Amygdala (tissue), 56 donors: ENCODE measurements around the gene EFCAB8.

ENCODE experiments used
- DNase-seq, 56 donors: peaks; one replicate each; lab custom pipeline; 2025; lab: John Stamatoyannopoulos, UW

The EFCAB8 gene, protein sequence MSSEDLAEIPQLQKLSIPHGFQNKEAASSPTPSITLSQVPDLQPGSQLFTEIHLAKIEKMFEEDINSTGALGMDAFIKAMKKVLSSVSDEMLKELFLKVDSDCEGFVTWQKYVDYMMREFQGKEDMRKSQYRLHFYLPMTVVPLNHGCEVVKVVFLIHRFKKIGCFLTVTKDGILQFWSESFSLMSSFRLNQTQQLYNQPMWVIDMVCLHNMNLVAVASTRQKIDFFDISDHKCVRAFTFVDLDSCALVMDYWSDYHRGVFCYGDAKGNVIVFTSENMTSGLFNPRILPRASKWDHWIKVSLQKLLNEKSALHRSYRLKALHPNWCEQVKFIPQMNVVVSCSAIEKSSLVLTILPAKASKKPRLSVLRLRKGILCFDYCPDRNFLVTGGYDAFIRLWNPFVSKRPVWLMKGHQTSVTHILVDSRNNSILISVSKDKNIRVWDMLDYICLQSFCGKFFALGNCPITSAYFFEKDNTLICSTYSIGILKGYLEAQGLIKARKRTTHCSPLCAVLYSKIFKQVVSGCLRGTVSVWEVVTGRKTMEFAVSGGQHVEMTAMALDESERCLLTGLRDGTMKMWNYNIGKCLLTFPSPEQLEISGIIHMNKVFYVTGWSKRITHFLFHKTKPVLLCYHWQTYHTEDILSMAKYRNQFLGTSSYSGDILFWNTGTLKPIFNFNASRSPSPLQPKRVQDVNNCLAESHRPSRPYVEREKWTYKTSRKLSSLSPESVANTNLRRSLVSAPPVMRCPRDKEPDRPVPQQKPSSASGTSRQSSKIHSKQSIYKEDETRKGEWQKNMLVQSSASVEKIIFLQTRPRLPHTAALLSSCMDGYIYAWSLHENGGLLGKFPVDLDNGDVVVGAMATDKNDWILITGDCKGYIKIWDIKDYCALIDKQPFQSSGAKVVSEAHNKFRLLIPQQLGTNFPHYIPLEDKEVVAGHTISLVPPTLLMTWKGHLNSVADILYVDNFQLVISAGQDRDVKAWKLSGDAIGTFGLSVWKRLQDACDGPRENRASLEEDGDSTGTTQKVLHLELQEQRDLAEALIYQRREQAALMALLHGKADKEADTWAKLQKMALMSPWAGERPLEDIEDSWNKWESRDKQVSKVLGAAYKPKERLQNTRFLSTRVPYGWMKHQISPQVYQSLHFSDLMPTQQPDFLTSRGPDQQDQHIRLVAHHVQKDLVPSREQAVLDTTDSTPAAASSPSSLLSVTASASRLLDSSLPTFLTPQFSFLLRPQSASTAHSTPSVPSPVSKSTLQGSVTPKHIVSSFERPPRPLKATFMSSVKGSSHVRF

DNA sequence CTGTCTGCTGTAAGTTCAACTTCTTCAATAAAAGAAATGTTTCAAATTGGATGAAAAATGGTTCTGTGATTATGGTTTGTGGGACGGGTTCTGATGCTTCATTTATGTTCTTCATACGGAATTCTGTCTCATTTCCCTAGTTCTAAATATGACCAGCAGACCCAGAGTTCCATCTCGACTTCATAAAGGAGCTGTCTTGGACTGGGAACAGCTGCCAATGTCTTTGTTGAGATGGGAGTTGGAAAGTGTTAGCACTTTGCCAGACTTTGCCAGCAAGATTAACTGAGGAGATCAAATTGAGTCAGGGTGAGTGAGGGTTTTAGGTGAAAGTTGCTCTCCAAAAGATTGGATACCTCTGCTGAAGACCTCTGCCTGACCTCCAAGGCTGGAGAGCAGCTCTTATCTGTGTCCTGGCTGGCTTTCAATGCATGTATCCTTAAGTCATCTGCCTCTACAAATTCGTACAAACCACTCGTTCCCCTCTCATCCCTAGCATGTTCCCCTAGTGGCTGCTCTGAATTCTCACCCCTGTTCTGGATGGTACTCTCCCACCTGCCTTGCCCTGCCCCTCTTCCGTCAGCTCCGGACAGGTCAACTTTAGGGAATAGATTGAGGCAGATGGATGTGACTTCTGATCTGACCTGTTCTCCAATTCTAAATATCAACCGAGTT lies at the start of gene EFCAB8:
EFCAB8 (plus strand) TSS at position 223 of the 672 bp plus-strand sequence. CDS start 4,870 bp downstream, outside the sequence.
- DNase-seq: no peak

DNA sequence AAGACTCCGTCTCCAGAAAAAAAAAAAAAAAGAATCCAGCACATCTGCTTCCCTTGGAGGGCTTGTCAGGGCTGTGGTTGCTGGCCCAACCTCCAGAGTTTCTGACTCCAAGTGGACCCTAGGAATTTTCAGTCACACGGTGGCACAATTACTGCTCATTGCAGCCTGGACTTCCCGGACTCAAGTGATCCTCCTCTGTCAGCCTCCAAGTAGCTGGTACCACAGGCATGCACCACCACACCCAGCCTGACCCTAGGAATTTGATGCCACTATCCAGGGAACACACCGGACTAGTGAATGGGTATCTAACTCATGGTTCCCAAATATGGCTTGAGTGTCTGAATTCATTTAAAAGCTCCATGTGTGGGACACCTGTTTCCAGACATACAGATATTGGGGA lies 48.8 kb upstream of the EFCAB8 start:
- no peak for DNase-seq

DNA sequence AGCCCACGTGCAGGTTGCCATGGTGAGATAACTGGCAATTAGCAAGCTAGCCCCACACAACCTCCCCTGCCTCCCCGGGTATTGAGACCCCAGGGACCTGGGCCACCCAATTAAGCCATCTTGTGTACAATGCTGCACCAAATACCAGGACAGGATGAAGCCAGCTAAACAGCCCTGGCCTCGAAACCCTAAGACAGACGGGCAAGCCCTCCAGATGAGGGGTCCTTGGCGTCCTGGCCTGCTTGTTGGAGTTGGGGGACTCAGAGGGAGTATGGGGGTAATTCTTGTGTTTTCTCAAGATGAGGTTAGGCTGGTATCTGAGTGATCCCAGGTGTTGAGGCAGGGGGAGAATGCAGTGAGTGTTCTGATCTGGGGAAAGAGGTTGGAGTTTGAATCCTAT lies 47.8 kb upstream of the EFCAB8 start:
- DNase-seq: no peak

DNA sequence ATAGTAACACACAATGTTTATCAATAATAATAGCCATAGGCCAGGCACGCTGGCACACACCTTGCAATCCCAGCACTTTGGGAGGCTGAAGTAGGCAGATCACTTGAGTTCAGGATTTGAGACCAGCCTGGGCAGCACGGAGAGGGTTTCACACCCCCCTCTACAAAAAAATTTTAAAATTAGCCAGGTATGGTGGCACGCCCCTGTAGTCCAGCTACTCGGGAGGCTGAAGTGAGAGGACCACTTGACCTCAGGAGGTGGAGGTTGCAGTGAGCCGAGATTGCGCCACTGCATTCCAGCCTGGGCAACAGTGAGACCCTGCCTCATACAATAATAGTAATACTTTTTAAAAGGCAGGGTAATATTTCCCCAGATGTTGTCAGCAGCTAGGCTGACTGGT lies 46.8 kb upstream of the EFCAB8 start:
- no peak for DNase-seq

DNA sequence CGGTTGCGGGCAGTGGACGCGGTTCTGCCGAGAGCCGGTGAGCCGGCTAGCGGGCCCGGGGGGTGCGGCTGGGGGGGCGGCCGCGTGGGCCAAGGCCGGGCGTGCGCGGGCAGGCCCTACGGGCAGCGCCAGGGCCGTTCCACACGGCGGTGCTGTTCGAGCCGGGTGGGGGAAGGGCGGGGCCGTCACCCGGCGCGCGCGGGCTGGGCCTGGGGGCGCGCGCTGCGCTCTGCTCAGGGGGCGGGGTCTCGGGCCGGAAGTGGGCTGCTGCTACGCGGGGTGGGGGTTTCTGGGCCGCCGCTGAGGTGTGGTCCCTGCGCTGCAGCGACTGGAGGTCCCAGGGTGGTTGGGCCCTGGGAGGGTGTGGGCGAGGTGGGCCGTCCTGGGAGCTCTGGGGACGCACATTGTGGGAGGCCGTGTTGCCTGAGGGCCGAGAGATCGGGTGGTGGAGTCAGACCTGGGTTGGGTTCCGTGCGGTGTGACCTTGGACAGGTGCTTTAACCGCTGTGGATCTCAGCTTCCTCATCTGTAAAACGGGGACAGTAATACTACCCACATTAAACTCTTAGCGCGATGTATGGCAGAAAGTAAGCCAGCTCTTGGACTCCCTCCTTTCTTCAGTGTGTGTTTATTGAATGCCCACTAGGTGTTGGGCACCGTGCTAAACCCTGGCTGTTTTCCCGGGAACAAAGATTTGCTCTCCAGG lies 38.6 kb upstream of the EFCAB8 start:
- peak in 19 of 56 donors; percentile 32 to 90 (median 71) for DNase-seq

DNA sequence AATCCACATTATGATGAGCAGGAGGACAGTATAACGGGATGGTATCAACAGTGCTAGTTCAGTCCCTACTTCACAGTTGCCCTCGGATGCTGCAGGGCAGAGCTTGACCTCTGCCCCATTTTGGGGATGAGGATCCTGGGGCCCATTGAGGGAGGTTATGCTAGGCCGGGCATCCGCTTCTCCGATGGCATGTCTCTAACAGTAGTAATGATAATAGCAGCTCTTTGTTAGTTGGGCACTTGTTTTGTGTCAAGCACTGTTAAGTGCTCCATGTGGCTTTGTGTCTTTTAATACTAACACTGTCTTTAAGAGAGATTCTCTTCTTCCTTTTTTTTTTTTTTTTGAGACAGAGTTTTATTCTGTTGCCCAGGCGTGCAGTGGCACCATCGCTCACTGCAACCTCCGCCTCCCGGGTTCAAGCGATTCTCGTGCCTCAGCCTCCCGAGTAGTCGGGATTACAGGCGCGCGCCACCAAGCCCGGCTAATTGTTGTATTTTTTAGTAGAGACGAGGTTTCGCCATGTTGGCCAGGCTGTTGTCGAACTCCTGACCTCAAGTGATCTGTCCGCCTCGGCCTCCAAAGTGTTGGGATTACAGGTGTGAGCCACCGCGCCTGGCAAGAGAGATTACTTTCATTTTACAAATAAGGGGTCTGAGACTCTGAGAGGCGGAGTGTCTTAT lies 37.9 kb upstream of the EFCAB8 start:
- peak in 6 of 56 donors; percentile 2 to 44 (median 26) for DNase-seq

DNA sequence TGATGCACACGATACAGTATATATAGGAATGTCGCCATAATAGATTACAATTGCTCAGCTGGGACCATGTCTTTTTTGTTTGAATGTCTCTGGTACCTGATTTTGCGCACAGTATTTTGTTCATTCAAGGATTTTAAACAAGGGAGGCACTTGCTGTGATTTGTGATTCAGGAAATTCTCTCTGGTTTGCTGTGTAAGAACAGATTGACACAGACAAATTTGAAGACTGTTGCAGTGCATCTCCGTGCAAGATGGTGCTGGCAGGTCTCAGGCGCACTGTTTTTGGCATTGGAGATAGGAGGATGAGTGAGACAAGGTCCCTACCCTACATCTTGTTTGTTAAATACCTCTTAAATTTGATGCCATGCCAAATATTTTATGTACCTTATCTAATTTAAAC lies 36.5 kb upstream of the EFCAB8 start:
- DNase-seq: no peak

DNA sequence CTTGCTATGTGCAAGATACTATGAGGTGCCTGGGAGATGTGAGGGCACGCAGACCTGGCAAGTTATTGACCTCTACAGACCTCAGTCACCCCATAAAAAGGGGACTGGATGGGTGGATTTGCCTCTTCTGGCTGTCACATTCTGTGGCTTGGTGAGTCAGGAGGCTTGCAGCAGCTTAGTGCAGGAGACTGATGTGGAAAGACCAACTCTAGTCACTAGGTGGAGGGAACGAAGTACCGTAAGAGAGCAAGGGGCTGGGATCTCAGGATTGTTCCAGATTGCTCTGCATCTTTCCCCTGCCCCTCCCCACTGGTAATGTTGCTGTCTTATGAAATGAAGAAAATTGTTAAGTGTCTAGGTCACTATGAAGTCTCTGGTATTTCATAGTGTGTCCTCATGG lies 35.6 kb upstream of the EFCAB8 start:
- peak in 1 of 56 donors; percentile 4 for DNase-seq

DNA sequence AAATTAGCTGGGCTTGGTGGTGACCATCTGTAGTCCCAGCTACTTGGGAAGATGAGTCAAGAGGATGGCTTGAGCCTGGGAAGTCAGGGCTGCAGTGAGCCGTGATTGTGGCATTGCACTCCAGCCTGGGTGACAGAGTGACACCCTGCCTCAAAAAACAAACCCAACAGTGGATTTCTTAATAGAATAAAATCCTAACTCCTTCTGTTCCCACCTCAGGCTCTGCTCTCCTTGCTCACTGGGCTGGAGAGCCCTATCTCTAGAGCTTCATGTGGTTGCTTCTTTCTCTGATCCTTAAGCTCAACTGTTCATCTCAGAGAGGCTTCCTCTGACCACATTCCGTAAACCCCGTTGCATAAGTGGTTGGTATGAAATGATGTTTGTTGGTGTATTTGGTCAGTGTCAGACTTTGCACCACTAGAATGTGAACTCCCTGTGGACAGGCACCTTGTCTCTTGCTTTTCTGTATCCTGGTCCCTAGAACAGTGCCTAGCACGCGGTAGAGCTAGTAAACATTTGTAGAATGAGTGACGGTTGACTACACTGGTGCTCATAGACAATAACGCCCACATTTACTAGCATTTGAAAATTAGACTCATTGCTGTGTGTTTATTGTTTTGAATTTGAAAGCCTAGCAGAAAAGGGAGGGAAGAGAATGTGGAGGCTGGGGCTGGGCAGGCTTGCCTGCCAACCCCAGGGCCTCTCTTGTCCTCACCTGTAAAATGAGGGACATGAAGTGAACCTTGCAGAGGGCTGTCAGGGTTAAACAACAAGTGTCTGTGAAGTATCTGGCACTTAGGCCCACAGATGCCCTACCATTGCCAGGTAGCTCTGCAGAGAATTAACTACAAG lies 34.8 kb upstream of the EFCAB8 start:
- no peak for DNase-seq

DNA sequence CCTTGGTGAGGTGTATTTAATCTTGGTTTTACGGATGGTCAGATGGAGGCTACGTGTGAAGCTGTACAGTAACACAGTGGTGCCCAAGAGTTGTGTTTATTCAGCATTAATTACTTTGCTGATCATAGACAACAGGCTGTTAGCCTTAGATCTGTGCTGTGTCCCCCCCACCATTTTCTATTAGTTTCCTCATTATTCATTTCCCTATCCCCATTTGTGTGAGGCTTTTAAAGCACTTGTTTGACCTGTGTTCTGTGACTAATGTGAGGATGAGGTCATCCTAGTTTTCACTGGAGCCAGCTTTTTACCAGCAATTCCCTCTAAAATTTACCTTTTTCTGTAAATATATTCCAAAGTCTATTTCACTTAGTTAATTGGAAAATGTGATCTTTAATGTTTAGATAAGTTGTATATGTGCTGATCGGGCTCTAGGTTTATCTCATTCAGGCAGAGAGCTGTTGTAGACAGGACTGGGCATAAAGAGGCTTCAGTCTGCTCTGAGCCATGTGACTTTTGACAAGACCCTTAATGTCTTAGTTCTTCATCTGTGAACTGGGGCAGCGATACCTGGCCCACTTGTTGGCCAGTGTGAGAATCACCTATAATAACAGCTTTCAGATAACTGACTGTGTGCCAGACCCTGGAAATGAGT lies 30.6 kb upstream of the EFCAB8 start:
- no peak for DNase-seq

DNA sequence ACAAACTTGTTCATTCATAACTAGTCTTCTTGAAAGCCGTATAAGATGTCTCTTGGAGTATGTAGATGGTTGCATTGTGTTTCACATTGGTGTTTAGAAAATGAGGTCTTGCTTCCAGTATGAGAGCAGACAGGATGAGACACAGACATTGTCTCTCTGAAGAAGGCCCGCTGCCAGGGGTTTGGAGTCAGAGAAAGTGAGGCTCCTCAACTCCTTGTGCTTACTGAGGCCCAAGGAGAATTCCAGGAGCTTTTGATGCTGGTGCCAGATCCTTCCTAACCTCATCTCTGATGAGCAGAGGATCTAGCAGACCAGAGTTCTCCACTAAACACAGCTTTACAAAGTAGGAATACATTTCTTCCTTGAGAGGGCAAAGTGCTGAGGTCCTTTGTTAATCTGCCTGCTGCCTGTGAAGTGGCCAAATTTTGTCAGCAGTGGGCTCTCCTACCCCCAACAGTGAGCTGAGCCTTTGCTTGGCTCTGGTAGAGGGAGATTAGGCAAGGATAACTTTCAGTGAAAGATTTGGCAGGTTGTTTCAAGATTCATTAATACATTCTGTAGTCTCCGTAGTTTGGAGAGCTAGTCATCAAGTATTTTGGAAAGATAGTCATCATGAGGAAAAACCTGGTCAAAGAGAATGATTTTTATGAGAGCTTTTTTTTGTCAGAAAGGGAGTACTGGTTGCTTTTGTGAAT lies 29.3 kb upstream of the EFCAB8 start:
- no peak for DNase-seq

DNA sequence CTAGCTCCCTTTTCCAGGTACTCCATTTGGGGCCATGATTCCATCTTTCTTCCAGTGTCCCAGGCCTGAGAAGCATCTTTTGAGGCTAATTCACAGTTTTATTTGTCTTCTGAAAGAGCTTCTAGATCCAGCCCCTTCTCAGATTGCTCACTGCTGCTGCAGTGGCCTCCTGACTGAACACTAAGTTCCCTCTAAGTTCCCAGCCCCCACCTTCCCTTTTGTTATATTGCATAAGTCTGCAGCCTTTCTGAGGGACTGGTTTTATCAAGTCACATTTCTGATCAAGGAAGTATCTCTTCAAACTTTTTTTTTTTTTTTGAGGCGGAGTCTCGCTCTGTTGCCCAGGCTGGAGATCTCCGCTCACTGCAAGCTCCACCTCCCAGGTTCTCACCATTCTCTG lies 28.3 kb upstream of the EFCAB8 start:
- peak in 5 of 56 donors; percentile 1 to 29 (median 8) for DNase-seq

DNA sequence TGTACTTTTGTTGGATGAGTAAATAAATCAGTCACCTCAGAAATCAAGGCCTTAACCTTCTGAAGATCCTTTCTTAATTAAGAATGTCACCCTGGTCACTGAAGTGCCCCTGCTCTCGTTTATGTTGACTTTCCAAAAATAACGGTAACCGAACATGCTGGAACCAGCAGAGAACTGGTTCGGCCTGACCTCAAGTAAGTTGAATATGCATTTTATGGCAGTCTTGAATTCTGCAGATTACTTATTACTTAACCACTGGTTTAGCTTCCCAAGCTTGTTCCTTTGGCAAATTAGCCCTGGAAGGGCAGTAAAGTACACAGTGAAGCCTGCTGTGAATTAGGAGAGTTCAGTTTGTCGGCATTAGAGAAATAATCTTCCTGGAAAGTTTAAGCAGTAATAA lies 26.7 kb upstream of the EFCAB8 start:
- DNase-seq: no peak

DNA sequence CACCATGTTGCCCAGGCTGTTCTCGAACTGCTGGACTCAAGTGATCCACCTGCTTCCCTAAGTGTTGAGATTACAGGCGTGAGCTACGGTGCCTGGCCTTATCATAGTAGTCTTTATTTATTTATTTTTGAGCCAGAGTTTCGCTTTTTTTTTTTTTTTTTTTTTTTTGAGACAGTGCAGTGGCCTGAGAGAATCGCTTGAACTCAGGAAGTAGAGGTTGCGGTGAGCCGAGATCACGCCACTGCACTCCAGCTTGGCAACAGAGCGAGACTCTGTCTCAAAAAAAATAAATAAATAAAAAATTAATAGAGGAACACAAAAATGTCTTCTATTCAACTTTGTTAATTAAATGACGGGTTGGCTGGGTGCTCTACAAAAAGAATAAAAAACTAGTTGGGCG lies 26.1 kb upstream of the EFCAB8 start:
- DNase-seq: no peak

DNA sequence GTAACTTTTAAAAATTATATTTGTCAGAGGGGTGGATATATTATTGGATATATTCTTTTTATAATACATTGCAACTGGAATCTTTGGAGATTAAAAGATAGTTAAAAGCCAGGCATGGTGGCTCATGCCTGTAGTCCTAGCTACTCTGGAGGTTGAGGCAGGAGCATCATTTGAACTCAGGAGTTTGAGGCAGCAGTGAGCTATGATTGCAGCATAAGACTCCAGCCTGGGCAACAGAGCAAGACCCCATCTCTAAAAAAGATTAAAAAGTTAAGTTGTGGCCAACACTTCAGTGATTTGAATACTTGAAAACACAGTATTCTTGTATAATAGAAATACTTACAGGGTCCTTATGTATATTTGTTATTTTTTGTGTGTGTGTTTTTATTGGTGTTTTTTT lies 23.8 kb upstream of the EFCAB8 start:
- no peak for DNase-seq

DNA sequence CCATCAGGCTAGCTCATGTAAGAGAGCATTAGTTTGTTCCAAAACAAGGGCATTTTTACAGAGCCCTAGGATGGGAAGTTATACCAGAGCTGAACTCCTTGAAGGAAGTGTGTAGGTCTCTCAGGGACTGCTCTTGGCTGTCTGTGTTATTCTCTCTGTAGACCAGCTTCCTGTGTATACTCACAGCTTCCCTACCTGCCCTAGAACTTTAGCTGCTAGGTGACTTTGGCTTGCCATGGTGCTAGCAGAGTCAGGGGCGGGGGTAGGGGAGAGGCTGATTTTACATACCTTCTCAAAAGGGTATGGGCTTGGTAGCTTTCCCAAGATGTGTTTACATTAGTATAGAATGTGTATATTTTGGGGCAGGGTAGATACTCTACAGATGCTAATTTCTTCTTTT lies 21.6 kb upstream of the EFCAB8 start:
- DNase-seq: no peak
